SK-N-SH (cell line): ENCODE measurements around the gene AATF. TPM values are rescaled to one million over a fixed set of nuclear protein-coding genes. Genes with fewer than 3 reads are reported as not detected.

Source experiments
- CTCF ChIA-PET: fragments of 300-600, 350-600 bp; formaldehyde crosslinking; extraction: SDS; loops from one replicate; lab custom pipeline; 2021; lab: Yijun Ruan, JAX
- POLR2A ChIA-PET: fragments of 350-600 bp; sonication (Branson Sonifier 250); formaldehyde crosslinking; extraction: SDS; loops from one replicate; lab custom pipeline; 2020; ENCODE audit warnings: antibody characterized with exemption, inconsistent platforms; lab: Yijun Ruan, JAX
- DNase-seq: peaks from one replicate; pipeline ENCODE4 v3.0.0; 2012
- H2AFZ ChIP-seq: fragments of 200-600 bp; sonication (generic); 2 replicates; pipeline ENCODE4 v1.8.1; 2016; ENCODE audit warnings: antibody characterized with exemption, mild to moderate bottlenecking, low read depth
- H3F3A ChIP-seq: fragments of 200-600 bp; sonication (generic); replicated peaks from 2 replicates; pipeline ENCODE3; 2016; ENCODE audit warnings: antibody characterized with exemption, mild to moderate bottlenecking; ENCODE audit not compliant: insufficient read depth
- H3K27ac ChIP-seq, 2 experiments: fragments of 200-500 bp in 1 of 2; fragments of 200-600 bp in 1 of 2; sonication (Bioruptor generic) in 1 of 2; sonication (generic), shearing (Covaris generic) in 1 of 2; 2 replicates each; pipeline versions ENCODE4 v1.5.1 to v1.6.1; 2014 to 2016; ENCODE audit warnings: low read depth in 2 of 2, inconsistent platforms in 1 of 2, low read length in 1 of 2, mild to moderate bottlenecking in 1 of 2, mixed read lengths in 1 of 2
- H3K27me3 ChIP-seq: fragments of 200-600 bp; sonication (generic), shearing (Covaris generic); 2 replicates; pipeline ENCODE4 v1.6.1; 2016; ENCODE audit warnings: mixed run types; ENCODE audit not compliant: insufficient read depth
- H3K36me3 ChIP-seq, 2 experiments: fragments of 200-500 bp in 1 of 2; fragments of 200-600 bp in 1 of 2; sonication (Bioruptor generic) in 1 of 2; sonication (generic) in 1 of 2; replicated peaks in 1 of 2; 2 replicates each; pipeline versions ENCODE3 to v1.5.1; 2014 to 2016; ENCODE audit warnings: low read length in 1 of 2, mild to moderate bottlenecking in 1 of 2; ENCODE audit not compliant: insufficient read depth in 2 of 2, control insufficient read depth in 1 of 2
- H3K4me1 ChIP-seq, 2 experiments: fragments of 200-500 bp in 1 of 2; fragments of 200-600 bp in 1 of 2; sonication (Bioruptor generic) in 1 of 2; sonication (generic), shearing (Covaris generic) in 1 of 2; 2 replicates each; pipeline versions ENCODE4 v1.5.1 to v1.6.1; 2014 to 2016; ENCODE audit warnings: low read depth in 1 of 2, low read length in 1 of 2, mixed run types in 1 of 2; ENCODE audit not compliant: insufficient read depth in 2 of 2, control insufficient read depth in 1 of 2
- H3K4me2 ChIP-seq: fragments of 200-600 bp; sonication (generic), shearing (Covaris generic); 2 replicates; pipeline ENCODE4 v1.6.1; 2017; ENCODE audit warnings: mixed run types
- H3K4me3 ChIP-seq, 2 experiments: fragments of 200-500 bp in 1 of 2; fragments of 200-600 bp in 1 of 2; sonication (Bioruptor generic) in 1 of 2; sonication (generic), shearing (Covaris generic) in 1 of 2; 2 replicates each; pipeline versions ENCODE4 v1.5.1 to v1.8.1; 2014 to 2016; ENCODE audit warnings: low read depth in 2 of 2, inconsistent platforms in 1 of 2, low read length in 1 of 2, mild to moderate bottlenecking in 1 of 2, mixed read lengths in 1 of 2, moderate library complexity in 1 of 2
- H3K79me2 ChIP-seq: fragments of 200-600 bp; sonication (generic); 2 replicates; pipeline ENCODE4 v1.8.1; 2017; ENCODE audit warnings: mild to moderate bottlenecking; ENCODE audit not compliant: insufficient read depth
- H3K9ac ChIP-seq: fragments of 200-600 bp; sonication (generic); 2 replicates; pipeline ENCODE4 v1.6.1; 2017; ENCODE audit warnings: mixed run types
- H3K9me2 ChIP-seq: fragments of 200-600 bp; sonication (generic); 2 replicates; pipeline ENCODE4 v1.6.1; 2017; ENCODE audit warnings: mixed run types
- H3K9me3 ChIP-seq: fragments of 200-600 bp; sonication (generic); 2 replicates; pipeline ENCODE4 v1.6.1; 2017; ENCODE audit warnings: mixed run types, mild to moderate bottlenecking, moderate library complexity
- H4K20me1 ChIP-seq: fragments of 200-600 bp; sonication (generic); 2 replicates; pipeline ENCODE4 v1.6.1; 2017; ENCODE audit warnings: mild to moderate bottlenecking, mixed run types; ENCODE audit not compliant: insufficient read depth
- CHD2 ChIP-seq: fragments of 150-350 bp; IDR thresholded peaks from 2 replicates; pipeline ENCODE4 v1.6.1; 2018; ENCODE audit warnings: low read length; ENCODE audit not compliant: partially characterized antibody
- CTCF ChIP-seq: fragments of 200-600 bp; sonication (generic); IDR thresholded peaks from 2 replicates; pipeline ENCODE4 v1.6.1; 2017; ENCODE audit warnings: antibody characterized with exemption, mild to moderate bottlenecking, moderate library complexity
- EP300 ChIP-seq, 2 experiments: IDR thresholded peaks; 2 replicates each; pipeline versions ENCODE4 v1.4.0 to v1.6.1; 2012; ENCODE audit warnings: borderline replicate concordance in 1 of 2, low read depth in 1 of 2, low read length in 1 of 2
- FOXJ3 ChIP-seq: sonication (generic); formaldehyde crosslinking; IDR thresholded peaks from 2 replicates; pipeline ENCODE4 v1.5.1; 2020; ENCODE audit warnings: mild to moderate bottlenecking, missing genetic modification reagents
- IRF3 ChIP-seq: fragments of 150-350 bp; IDR thresholded peaks from 2 replicates; pipeline ENCODE4 v1.6.1; 2016; ENCODE audit warnings: mild to moderate bottlenecking, low read depth, low read length
- MEF2A ChIP-seq: IDR thresholded peaks from 2 replicates; pipeline ENCODE4 v1.4.0; 2012; ENCODE audit warnings: low read depth, borderline replicate concordance
- NFIC ChIP-seq: IDR thresholded peaks from 2 replicates; pipeline ENCODE4 v1.4.0; 2012; ENCODE audit warnings: borderline replicate concordance
- RAD21 ChIP-seq: IDR thresholded peaks from 2 replicates; pipeline ENCODE4 v1.6.1; 2012; ENCODE audit warnings: mild to moderate bottlenecking, low read length
- RCOR1 ChIP-seq: fragments of 150-350 bp; IDR thresholded peaks from 2 replicates; pipeline ENCODE4 v1.6.1; 2017; ENCODE audit warnings: antibody characterized with exemption, low read length
- RFX5 ChIP-seq: IDR thresholded peaks from 2 replicates; pipeline ENCODE4 v1.6.1; 2012; ENCODE audit warnings: mild to moderate bottlenecking, improper control_type of control experiment, low read length
- SMC3 ChIP-seq: IDR thresholded peaks from 2 replicates; pipeline ENCODE4 v1.6.1; 2012; ENCODE audit warnings: low read depth, low read length, improper control_type of control experiment
- TAF1 ChIP-seq: IDR thresholded peaks from 2 replicates; pipeline ENCODE4 v1.6.1; 2012; ENCODE audit warnings: low read depth, mild to moderate bottlenecking, low read length, moderate library complexity, borderline replicate concordance
- YY1 ChIP-seq: IDR thresholded peaks from 2 replicates; pipeline ENCODE4 v1.4.0; 2012; ENCODE audit warnings: low read depth, mild to moderate bottlenecking
- WGBS: methylation state at CpG from one replicate; pipeline ENCODE4 v1.1.6; 2017; ENCODE audit warnings: low lambda C conversion rate; 5-methylcytosine and 5-hydroxymethylcytosine counted together
- polyA plus RNA-seq, 3 experiments: library from polyadenylated mRNA; depleted of rRNA; stranded (reverse); fragments of >200 nt; gene quantifications; 2 replicates each; pipeline ENCODE4 v1.2.3, GENCODE V29; 2012
- TF ChIP-seq, protein P1 (sequence below): fragments of 150-350 bp; IDR thresholded peaks from 2 replicates; pipeline ENCODE4 v1.6.1; 2017; ENCODE audit warnings: antibody characterized with exemption, low read length, low read depth, borderline replicate concordance
- TF ChIP-seq, protein P2 (sequence below): IDR thresholded peaks from 2 replicates; pipeline ENCODE4 v1.4.0; 2012; ENCODE audit warnings: low read depth

Gene AATF
- polyA plus RNA-seq, 1 of the 3 experiments (the other 2 are of a cell fraction), result 18.8 TPM

GRCh38 chr17:36949461-36949927, 740 bp downstream of the AATF start:
- POLR2A ChIA-PET, result interaction anchor here (0.6 kb wide), 2 partner anchors 93 to 147 kb away, joined by 3 read pairs; no protein-coding TSS in a partner anchor
- H3K4me1 ChIP-seq, result peaks cover 0 to 16% of the 10 kb centered on the region in 2 experiments; a peak in 2 of 4 replicates
- peak overlapping the region; percentile 75 for H2AFZ ChIP-seq
- peaks cover 13% of the 10 kb centered on the region for H4K20me1 ChIP-seq
- H3K27me3 ChIP-seq, result peaks cover 39% of the 10 kb centered on the region
- CTCF ChIA-PET, result interaction anchor here (0.6 to 1.8 kb wide), 12 partner anchors 16 to 324 kb away, joined by 3 to 8 read pairs (median 3); no protein-coding TSS in a partner anchor
- peak overlapping the region; percentile 94 for H3K4me2 ChIP-seq
- DNase-seq, result no peak
- 4% methylated on average over 9 of the region's 9 CpGs for WGBS
- no peaks in the 10 kb centered on the region for H3K9me3 ChIP-seq
- peaks cover 33% of the 10 kb centered on the region for H3K79me2 ChIP-seq
- peaks cover 4% of the 10 kb centered on the region for H3F3A ChIP-seq
- peaks cover 35 to 39% of the 10 kb centered on the region in 2 experiments for H3K36me3 ChIP-seq
- H3K9me2 ChIP-seq, result no peaks in the 10 kb centered on the region
- peak overlapping the region; percentile 82 for H3K27ac ChIP-seq
- H3K9ac ChIP-seq, result peak overlapping the region; percentile 86
- TF ChIP-seq EP300 (IDR thresholded peaks at IDR 0.05; ENCODE audit: borderline replicate concordance in 1 of 2, low read depth in 1 of 2, low read length in 1 of 2) (no peak), NFIC (no peak), RAD21 (0 out of 2 replicates have a peak, but pooled peaks have one; percentile 2)
- H3K4me3 ChIP-seq, result peak overlapping the region; percentile 70 to 91

DNA sequence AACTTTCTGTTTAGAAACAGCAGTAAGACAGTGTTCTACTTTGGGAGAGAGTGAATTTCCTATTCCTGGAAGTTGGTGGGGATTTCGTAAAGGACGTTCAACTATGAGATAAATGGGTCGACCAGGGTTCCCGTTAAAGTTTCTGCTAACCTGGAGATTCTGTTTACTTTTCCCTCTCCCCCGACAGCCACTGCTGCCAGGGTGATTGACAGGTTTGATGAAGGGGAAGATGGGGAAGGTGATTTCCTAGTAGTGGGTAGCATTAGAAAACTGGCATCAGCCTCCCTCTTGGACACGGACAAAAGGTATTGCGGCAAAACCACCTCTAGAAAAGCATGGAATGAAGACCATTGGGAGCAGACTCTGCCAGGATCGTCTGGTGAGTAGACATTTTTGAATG, 1.3 kb downstream of the AATF start:
- Histone ChIP-seq H3K4me1 (peaks cover 0 to 16% of the 10 kb centered on the region in 2 experiments; a peak in 2 of 4 replicates), H3K4me3 (peak overlapping the region; percentile 70 to 91), H3F3A (no peaks in the 10 kb centered on the region), H3K9me3 (no peaks in the 10 kb centered on the region), H3K27ac (peak overlapping the region in 1 of 2 experiments; percentile 82; a peak in 1 of 4 replicates), H3K27me3 (peaks cover 34% of the 10 kb centered on the region)
- DNase-seq, result no peak
- TF ChIP-seq, protein P1, sequence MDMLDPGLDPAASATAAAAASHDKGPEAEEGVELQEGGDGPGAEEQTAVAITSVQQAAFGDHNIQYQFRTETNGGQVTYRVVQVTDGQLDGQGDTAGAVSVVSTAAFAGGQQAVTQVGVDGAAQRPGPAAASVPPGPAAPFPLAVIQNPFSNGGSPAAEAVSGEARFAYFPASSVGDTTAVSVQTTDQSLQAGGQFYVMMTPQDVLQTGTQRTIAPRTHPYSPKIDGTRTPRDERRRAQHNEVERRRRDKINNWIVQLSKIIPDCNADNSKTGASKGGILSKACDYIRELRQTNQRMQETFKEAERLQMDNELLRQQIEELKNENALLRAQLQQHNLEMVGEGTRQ, result no peak
- TF ChIP-seq SMC3 (no peak), MEF2A (no peak), CTCF (no peak), CHD2 (no peak), IRF3 (no peak), FOXJ3 (no peak), RCOR1 (no peak), TAF1 (no peak), RFX5 (no peak), YY1 (no peak)
- TF ChIP-seq, protein P2, sequence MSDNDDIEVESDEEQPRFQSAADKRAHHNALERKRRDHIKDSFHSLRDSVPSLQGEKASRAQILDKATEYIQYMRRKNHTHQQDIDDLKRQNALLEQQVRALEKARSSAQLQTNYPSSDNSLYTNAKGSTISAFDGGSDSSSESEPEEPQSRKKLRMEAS, result no peak
- TF ChIP-seq, all 33 proteins: peak for 0
- Histone ChIP-seq H3K9ac (peak overlapping the region; percentile 86; the same call in 1 of the 2 replicates), H3K36me3 (peaks cover 35 to 43% of the 10 kb centered on the region in 2 experiments), H3K9me2 (no peaks in the 10 kb centered on the region), H2AFZ (no peak overlapping the region), H4K20me1 (peaks cover 10% of the 10 kb centered on the region), H3K79me2 (peaks cover 33% of the 10 kb centered on the region), H3K4me2 (peak overlapping the region; percentile 94)
- 87% methylated on average over 8 of the region's 8 CpGs for WGBS
- POLR2A ChIA-PET, result interaction anchor here (0.6 kb wide), 1 partner anchor 92 kb away, joined by 3 read pairs; no protein-coding TSS in a partner anchor
- CTCF ChIA-PET, result interaction anchor here (0.6 to 1.8 kb wide), 6 partner anchors 16 to 324 kb away, joined by 3 to 8 read pairs (median 3); no protein-coding TSS in a partner anchor
